ENCODE data around the gene BIRC5.

BIRC5 gene

GRCh38 chr17:78268951-78269905, 55.2 kb downstream of the BIRC5 start:
- DNase-seq (ENCODE audit: extremely low read depth, insufficient read length) = no peak
- Histone ChIP-seq H3K27me3 (replicated peaks; ENCODE audit: control insufficient read depth, insufficient read depth, low read length) (peaks cover 3% of the 10 kb centered on the region), H3K4me3 (replicated peaks; ENCODE audit: low read depth, low read length) (no peak overlapping the region), H3K36me3 (ENCODE audit: control insufficient read depth, insufficient read depth, low read length) (no peaks in the 10 kb centered on the region)
- no peak for TF ChIP-seq CTCF (IDR thresholded peaks at IDR 0.05; ENCODE audit: insufficient read depth, low read length, poor library complexity, severe bottlenecking)

DNA sequence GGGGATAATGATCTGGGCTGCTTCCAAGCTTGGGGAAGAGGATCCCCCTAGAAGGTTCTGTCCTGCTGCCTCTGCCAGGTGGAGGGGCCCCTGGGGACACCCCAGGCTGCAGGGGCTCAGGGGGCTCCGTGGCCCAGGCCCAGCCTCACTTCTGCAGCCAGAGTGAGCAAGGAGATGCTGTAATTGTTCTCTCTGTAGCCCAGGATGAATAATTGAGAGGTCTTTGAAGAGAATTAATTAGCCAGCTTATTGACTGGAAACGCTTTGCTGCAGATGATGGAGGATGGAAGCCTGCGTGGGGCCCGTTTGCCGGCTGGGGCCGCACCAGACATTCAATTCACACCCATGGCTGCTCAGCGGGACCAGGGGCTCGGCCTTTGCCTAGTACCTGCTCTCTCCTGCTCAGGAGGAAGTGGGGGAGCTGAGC, 55.9 kb downstream of the BIRC5 start:
- H3K4me3 ChIP-seq (replicated peaks; ENCODE audit: low read depth, low read length) = no peak overlapping the region
- H3K27me3 ChIP-seq (replicated peaks; ENCODE audit: control insufficient read depth, insufficient read depth, low read length) = peaks cover 3% of the 10 kb centered on the region
- H3K36me3 ChIP-seq (ENCODE audit: control insufficient read depth, insufficient read depth, low read length) = no peaks in the 10 kb centered on the region
- no peak for TF ChIP-seq CTCF (IDR thresholded peaks at IDR 0.05; ENCODE audit: insufficient read depth, low read length, poor library complexity, severe bottlenecking)
- DNase-seq (ENCODE audit: extremely low read depth, insufficient read length) = no peak

DNA sequence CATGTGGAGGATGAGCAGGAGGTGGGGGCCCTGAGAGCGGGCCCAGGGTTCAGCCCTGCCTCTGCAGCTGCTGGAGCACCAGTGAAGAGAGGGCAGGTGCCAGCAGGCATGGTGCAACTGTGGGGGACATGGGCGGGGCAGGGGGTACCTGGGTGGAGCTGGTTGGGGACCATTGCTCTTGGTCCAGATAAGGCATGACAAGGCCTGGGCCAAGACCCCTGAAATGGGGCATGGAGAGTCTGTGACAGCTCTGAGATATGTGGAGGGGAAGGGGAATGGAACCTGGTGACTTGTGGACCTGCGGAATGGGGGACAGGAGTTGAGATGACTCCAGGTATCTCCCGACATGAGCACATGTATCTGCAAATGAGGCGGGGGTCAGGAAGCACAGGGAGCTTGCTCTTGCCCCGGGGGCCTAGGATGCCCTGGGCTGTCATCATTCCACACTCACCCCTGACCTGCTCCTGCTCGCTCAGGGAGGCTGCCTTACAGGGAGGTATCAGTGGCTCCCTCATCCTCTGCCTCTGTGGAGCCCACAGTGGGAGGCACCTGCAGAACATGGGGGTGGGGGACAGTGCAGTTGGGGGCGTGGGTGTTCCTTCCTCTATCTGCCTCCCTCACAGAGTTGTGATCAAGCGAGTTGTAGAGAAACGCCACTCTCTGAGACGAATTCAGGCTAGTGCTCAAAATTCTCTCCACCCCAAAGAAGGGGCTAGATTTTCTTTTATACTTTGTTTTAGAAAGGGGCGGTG, 57.5 kb downstream of the BIRC5 start:
- Histone ChIP-seq H3K36me3 (ENCODE audit: control insufficient read depth, insufficient read depth, low read length) (no peaks in the 10 kb centered on the region), H3K4me3 (replicated peaks; ENCODE audit: low read depth, low read length) (no peak overlapping the region), H3K27me3 (replicated peaks; ENCODE audit: control insufficient read depth, insufficient read depth, low read length) (peaks cover 3% of the 10 kb centered on the region)
- no peak for TF ChIP-seq CTCF (IDR thresholded peaks at IDR 0.05; ENCODE audit: insufficient read depth, low read length, poor library complexity, severe bottlenecking)
- no peak for DNase-seq (ENCODE audit: extremely low read depth, insufficient read length)

GRCh38 chr17:78272181-78272913, 58.3 kb downstream of the BIRC5 start:
- no peaks in the 10 kb centered on the region for H3K36me3 ChIP-seq (ENCODE audit: control insufficient read depth, insufficient read depth, low read length)
- peaks cover 3% of the 10 kb centered on the region for H3K27me3 ChIP-seq (replicated peaks; ENCODE audit: control insufficient read depth, insufficient read depth, low read length)
- no peak for TF ChIP-seq CTCF (IDR thresholded peaks at IDR 0.05; ENCODE audit: insufficient read depth, low read length, poor library complexity, severe bottlenecking)
- no peak for DNase-seq (ENCODE audit: extremely low read depth, insufficient read length)
- H3K4me3 ChIP-seq (replicated peaks; ENCODE audit: low read depth, low read length) = no peak overlapping the region

DNA sequence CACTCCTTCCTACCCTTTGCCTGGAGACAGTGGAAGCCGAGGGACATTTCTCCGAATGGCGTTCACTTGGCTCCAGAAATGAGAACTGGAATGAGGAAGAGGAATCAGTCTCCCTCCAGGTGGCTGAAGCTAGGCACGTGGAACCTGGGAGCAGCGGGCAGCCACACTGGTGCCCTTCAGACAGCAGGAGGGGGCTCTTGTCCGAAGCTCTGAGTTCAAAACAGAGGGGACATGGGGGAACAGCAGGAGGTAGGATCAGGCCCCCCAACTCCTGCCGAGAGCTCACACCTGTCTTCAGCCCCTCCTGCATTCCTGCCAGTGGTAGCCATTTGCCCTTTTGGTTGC, 58.8 kb downstream of the BIRC5 start:
- H3K27me3 ChIP-seq (replicated peaks; ENCODE audit: control insufficient read depth, insufficient read depth, low read length) = peaks cover 3% of the 10 kb centered on the region
- H3K4me3 ChIP-seq (replicated peaks; ENCODE audit: low read depth, low read length) = no peak overlapping the region
- TF ChIP-seq CTCF (IDR thresholded peaks at IDR 0.05; ENCODE audit: insufficient read depth, low read length, poor library complexity, severe bottlenecking) = no peak
- no peaks in the 10 kb centered on the region for H3K36me3 ChIP-seq (ENCODE audit: control insufficient read depth, insufficient read depth, low read length)
- no peak for DNase-seq (ENCODE audit: extremely low read depth, insufficient read length)
